HFF-Myc (cell line): Measurements from ENCODE around the gene LMOD1.

ENCODE experiments used
- DNase-seq: peaks from one replicate; pipeline ENCODE4 v3.0.0-alpha.2; 2011; ENCODE audit warnings: low read depth; ENCODE audit errors: extremely low read depth
- H3K4me3 ChIP-seq: replicated peaks from 2 replicates; pipeline ENCODE4 v1.5.1; 2011; ENCODE audit warnings: low read depth, mild to moderate bottlenecking, control low read depth, low read length
- TF ChIP-seq, protein P1 (sequence below): IDR thresholded peaks from 2 replicates; pipeline ENCODE4 v1.5.1; 2012; ENCODE audit warnings: mild to moderate bottlenecking, low read depth, low read length, control low read depth; ENCODE audit errors: missing control alignments

The LMOD1 gene

DNA sequence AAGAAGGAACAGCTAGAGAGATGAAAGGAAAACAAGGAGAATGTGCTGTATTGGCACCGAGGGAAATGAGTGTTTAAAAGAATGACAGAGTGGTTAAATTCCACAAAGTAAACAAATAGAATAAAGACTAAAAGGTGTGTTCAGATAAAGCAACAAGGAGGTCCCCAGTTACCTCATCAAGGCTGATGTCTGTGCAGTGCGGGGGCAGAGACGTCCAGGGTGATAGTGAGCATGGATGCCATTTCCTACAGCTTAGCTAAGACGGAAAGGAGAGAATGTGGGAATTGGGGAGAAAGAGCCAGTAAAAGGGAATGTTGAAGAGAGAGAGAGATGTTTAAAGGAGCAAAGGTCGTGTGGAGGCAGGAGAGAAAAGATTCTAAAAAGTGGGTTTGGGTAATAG is 15.5 kb downstream of the LMOD1 start:
- no peak overlapping the region for H3K4me3 ChIP-seq
- TF ChIP-seq, protein P1, sequence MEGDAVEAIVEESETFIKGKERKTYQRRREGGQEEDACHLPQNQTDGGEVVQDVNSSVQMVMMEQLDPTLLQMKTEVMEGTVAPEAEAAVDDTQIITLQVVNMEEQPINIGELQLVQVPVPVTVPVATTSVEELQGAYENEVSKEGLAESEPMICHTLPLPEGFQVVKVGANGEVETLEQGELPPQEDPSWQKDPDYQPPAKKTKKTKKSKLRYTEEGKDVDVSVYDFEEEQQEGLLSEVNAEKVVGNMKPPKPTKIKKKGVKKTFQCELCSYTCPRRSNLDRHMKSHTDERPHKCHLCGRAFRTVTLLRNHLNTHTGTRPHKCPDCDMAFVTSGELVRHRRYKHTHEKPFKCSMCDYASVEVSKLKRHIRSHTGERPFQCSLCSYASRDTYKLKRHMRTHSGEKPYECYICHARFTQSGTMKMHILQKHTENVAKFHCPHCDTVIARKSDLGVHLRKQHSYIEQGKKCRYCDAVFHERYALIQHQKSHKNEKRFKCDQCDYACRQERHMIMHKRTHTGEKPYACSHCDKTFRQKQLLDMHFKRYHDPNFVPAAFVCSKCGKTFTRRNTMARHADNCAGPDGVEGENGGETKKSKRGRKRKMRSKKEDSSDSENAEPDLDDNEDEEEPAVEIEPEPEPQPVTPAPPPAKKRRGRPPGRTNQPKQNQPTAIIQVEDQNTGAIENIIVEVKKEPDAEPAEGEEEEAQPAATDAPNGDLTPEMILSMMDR: no peak

DNA sequence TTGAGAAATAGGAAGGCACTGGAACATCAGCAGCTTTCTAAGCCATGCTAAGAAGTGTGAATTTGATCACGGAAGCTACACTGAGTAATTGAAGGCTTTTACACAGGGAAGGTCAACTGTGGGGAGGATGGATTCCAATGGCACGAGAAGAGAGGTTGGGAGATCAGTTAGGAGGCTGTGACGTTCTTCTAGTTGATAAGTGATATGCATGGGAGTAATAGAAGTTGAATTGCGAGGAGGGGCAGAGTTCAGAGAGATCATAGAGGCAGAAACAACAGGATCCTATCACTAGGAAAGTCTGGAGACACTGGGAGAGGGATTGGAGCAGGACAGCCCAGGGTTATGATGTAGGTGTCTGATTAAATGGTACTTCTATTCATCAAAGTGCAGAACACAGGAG is 16.2 kb downstream of the LMOD1 start:
- TF ChIP-seq, protein P1: no peak
- H3K4me3 ChIP-seq: no peak overlapping the region
- no peak for DNase-seq

More for the DNA sequence above, 15.5 kb downstream of the LMOD1 start:
- DNase-seq: no peak

DNA sequence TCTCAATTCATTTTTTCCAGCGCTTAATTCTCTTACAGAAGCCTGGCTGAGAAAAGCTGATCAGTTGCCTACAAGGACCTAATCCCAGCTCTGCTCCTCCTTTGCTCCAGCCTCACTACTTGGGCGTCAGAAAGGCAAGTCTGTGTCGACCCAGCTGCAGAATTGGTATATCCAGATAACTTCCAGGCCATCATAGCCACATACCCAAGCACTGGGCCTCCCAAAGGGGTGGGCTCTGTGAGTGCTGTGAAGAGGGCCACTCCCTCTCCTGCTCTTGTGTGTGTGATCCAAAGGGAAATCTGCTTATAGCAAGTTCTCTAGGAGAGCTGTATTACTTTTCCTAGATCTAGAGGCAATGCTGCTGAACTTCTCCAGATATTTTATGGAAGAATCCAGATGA is 18.1 kb downstream of the LMOD1 start:
- no peak for DNase-seq
- H3K4me3 ChIP-seq: no peak overlapping the region
- TF ChIP-seq, protein P1: no peak

DNA sequence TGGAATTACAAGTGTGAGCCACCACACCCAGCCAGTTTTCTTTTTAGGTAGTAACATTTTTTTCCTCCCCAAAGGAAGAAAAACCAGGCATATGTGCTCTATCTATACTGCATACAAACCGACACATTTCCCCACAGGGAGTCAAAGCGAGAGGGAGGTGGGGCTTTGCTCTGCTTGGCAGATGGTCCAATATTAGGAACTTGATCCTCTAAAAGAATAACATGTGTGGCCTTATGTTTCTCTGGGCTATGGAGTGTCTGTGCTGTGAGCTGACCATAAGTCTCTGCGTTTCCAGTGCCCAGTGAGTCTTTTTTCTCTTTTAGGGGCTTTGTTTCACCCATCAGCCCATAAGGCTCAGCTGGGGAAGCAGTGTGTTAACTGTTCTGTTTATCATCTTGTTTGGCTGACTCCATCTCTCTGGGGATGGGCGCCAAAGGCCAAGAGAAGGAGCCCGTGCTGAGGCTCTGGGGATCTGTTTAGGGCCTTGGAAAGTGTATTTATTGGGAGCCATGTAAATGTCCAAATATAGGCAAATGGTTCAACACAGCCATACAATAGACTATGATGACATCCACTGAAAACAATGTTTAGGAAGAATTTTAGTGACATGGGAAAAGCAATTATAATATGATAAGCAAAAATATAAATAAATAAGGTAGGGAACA is 20.2 kb downstream of the LMOD1 start:
- no peak overlapping the region for H3K4me3 ChIP-seq
- TF ChIP-seq, protein P1: no peak
- DNase-seq: peak; percentile 27

DNA sequence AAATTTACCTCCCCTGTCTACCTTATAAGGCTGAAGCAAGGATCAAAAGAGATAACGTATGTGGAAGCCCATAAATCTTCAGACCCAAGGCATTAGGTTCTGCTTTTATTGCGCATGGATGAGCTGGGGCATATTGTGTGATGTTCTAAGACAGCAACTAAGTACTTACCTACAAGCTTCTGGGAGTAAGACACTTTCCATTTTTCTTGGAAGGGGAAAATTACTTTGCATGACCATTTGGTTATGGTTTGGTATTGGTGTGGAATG is 21.1 kb downstream of the LMOD1 start:
- DNase-seq: no peak
- TF ChIP-seq, protein P1: no peak

DNA sequence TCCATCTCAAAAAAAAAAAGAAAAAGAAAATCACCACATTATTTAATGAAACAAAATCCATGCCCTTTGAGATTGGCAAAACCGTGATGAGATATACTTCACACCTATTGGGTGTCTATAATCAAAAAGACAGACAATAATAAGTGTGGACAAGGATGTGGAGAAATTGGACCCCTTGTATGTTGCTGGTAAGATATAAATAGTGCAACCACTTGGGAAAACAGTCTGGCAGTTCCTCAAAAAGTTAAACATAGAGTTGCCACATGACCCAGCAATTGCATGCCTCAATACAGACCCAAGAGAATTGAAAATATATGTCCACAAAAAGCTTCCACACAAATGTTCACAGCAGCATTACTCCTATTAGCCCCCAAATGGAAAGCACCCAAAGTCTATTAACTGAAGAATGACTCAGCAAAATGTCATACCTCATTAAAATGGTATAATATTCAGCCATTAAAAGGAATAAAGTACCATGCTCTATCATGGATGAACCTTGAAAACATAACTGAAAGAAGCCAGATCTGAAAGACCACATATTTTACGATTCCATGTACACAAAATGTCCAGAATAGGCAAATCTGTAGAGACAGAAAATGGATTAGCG is 24.3 kb downstream of the LMOD1 start:
- no peak for DNase-seq

More for the DNA sequence above, 21.1 kb downstream of the LMOD1 start:
- no peak overlapping the region for H3K4me3 ChIP-seq

More for the DNA sequence above, 24.3 kb downstream of the LMOD1 start:
- TF ChIP-seq, protein P1: no peak
- no peak overlapping the region for H3K4me3 ChIP-seq
